ENCODE data around the gene POLR2C.

The POLR2C gene

DNA sequence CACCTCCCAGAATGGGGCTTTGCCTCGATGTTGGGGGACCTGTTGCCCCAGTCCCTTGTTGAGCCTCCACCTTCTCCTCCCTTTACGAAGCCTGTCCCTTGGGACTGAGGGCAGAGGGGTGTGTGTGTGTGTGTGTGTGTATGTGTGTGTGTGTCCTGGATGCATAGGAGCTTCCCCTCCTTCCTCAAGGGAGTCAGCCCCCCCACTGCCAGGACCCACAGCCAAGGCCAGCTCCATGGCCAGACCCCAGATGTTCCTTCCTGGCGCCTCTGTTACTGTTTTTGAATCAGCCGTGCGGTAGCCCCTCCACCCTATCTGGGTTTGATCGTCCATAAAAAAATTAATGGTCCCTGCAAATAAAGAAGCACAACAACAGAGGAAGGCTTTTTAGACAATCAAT is 41.5 kb downstream of the POLR2C start:
- no peak for DNase-seq (ENCODE audit: low spot score)

DNA sequence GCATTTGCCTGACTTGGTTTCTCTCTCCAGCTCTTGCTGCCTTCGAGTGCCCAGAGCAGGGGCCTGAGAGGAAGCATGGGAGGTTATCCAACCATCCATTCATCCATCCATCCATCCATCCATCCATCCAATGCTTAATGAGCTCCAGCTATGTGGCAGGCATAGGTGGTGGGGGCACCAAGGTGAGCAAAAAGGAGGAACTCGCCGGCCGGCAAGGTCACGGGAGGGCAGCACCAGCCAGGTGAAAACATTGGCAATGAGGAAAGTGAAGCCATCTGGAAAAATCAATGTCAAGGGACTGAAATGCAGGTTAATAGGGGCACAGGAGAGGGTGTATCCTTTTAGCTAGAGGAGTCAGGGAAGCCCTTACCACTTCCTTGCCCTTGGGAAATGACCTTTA is 42.0 kb downstream of the POLR2C start:
- DNase-seq (ENCODE audit: low spot score), result no peak

DNA sequence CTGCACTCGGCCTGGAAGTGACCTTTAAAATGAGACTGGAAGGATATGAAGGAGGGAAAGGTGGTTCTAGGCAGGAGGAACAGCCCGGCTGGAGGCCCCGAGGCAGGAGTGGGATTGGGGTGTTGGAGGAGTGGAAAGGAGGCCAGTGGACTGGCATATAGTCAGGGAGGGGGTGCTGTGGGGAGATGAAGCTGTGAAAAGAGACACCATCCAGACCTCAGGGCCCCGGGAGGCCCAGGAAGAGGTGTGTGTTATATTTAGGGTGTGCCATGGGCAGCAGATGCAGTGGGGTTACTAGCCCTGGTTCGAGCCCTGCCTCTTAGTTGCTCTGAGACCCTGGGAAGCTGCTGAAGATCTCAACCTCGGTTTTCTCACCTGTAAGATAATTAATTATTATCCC is 42.7 kb downstream of the POLR2C start:
- DNase-seq (ENCODE audit: low spot score), result no peak

DNA sequence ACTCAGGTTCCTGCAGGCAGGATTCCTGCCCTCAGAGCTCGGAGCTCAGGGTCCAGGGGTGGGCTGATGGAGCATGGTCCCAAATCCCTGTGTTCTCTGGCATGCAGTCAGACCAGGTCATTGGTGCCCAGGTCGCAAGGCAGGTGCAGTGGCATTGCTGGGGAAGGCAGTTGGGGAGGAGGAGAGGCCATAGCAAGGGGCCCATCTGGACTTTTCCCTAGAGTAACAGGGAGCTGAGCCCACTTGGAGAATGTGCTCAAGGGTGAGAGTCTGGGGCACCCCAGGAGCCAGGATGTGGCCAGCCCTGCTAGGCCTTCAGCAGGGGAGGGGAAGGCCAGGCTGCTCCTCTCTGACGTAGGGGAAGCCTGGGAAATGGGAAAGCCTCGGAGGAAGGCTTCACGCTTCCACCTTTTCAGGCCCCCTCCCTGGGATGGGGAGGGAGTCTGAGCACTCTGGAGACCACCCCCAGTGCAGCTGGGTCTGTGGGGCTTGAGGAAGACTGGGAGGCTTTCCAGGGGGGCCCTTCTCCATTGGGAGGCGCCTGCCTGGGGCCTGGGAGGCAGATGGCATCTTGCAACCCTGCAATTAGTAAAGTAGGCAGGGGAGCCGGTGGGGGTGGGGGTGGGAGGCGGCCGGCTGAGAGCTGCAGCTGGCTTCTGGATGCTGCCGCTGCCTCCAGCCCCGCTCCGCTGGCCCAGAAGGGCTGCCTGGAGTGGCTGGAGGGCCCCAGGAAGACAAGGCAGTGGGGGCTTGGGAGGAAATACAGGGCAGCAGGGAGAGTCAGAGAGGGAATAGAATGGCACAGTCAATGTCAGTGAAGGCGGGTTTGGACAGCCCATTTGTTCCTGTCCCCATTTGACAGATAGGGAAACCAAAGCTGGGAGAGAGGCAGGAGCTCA is 44.9 kb downstream of the POLR2C start:
- no peak for DNase-seq (ENCODE audit: low spot score)

DNA sequence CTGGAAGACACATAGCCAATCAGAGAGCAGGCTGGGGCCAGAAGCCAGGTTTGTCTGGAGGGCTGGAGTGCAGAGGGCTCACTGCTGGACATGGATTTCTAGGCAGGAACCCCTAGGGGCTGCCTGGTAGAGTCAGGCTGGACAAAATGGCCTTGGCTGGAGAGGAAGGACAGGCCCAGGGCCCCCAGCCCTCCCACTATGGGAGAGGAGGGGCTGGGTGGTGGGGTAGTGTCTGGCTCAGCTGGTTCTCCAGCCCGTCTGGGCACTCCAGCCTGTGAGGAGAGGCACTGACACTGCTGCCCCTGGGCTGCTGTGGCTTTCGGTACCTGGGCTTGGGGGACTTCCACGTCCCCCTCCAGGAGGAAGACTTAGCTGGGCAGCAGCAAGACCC is 45.6 kb downstream of the POLR2C start:
- no peak for DNase-seq (ENCODE audit: low spot score)

DNA sequence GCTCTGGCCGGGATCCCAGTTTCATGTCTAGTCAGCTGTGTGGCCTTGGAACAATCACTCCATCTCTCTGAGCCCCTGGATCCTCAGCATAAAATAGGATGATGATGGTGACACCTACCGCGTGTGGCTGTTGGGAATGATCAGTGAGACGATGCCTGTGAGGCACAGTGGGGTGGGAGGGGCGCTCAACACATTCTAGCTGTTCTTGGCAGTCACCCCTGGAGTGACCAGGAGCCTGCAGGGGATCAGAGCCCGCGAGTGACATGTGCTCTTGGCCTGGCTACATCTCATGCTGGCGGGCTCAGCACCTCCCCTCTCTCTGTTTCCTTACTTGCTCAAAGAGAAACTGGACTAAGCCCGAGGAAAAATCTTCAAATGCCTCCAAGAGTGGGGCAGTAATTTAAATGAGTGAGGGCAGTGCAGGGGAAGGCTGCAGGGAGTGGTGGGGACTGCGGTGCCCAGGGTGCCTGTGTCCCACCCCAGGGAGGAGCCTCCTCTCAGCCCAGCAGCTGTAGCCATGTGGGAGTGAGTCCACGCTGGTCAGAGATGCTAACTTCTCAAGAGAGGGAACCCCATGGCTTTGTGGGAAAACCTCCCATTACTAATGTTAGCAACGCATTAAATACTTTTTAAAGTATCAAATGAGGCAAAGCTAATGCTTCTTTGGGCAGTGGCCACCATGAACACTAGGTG is 46.9 kb downstream of the POLR2C start:
- no peak for DNase-seq (ENCODE audit: low spot score)

DNA sequence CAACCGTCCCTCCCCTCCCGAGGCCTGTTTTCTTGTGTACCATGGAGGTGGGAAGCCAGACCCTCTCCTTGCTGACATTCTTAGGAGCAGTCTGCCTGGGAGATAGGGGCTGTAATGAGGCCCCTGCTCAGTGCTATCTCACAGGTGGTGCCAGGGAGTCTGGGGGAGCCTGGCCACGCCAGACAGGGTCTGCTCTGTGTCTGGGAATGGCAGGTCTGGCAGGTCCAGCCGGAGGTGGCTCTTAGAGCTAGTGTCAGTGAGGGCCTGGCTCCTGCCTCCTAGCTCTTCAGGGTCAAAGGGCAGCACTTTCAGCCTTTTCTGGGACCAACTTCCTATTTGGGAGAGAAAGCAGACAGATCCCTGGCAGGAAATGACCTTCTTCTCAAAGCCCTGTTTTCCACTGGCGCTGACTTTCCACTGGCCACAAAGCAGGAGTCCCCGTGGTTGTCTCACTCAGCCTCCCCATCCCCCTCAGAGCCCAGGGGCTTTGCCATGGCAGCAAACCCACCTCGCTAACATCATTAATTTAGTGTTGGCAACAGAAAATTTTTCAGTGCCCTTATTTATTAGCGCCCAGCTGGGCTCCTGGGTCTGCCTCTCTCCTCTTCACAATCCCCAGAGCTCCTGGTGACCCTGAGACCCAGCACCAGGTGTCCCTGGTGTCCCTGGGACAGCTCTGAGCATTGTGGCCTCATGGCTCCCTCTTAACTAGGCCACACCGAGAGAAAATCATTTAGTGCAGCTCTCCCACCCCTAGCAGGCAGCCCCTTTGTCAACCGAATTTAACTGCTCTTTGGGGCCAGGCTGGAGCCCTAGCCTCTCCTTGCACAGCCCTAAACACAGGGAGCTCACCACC is 47.8 kb downstream of the POLR2C start:
- no peak for DNase-seq (ENCODE audit: low spot score)

DNA sequence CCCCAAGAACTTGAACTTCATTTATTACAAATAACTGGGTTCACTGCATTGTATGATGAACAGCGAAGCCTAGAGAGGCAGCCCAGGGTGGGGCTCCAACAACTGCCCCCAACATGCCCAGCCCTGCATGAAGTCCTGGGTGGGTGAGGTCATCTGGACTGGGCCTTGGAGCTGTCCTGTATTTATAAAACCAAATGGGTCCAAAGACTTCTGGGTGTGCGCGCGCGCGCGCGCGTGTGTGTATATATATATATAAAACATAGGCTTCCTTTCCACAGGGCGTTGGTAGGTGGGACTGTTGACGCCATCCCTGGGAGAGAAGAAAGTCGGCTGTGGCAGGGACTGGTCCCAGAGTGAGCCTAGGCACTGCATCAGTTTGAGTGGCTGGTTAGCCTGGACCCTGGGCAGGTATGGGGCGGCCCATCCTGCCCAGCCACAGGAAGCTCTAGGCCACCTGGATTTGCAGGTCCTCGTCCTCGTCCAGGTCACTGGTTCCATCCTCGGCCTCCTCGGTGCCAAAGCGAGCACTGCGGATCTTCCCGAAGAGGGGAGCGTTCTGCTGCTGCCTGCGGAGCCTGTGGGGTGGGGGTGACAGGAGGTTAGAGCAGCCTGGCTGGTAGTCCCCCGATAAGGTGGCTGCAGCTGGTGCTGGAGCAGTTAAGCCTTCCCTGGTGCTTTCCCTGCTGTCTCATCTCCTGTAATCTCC is 50.0 kb downstream of the POLR2C start:
- no peak for DNase-seq (ENCODE audit: low spot score)

DNA sequence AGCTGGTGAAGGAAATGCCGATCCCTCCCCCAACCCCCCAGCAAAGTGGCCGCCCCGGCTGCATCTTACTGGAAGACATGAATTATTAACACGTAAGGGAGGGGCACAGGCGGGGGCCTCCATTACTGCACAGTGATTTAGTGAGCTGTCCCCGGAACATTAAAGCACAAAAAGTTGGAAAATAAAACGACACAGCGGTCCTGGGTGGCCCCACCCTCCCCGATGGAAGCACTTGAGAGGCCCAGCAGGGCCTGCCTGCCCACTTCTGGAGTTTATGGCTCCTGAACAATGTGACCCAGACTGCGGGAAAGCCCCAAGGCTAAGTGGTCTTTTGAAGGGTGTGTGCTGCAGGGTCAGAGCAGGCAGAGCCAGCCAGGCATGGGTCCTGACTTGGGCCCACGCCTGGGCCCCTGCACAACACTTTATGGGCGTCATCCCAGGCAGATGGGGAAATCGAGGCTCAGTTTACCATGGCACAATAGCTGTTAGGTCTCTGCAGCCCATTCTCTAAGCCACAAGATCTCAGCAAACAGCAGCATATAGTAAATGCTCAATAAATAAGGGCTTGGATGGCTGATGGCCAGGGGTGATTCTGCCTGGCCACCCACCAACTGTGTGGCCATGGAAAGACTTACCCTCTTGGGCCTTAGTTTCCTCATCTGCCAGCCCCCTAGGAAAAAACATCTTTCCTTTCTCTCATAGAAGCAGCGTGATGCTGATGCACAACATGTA is 51.1 kb downstream of the POLR2C start:
- no peak for DNase-seq (ENCODE audit: low spot score)

DNA sequence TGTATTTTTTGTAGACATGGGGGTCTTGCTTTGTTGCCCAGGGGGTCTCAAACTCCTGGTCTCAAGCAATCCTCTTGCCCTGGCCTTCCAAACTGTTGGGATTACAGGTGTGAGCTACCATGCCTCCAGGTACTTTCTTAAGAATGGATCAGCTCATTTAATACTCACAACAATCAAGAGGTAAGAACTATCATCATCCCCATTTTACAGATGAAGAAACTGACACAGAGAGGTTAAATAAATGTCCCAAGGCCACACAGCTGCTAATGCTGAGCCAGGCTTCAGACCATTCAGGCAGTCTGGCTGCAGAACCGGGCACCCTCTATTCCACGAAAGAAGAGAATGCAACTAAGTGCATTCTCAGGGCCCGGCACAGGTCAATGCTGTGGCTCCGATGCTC is 51.9 kb downstream of the POLR2C start:
- no peak for DNase-seq (ENCODE audit: low spot score)

DNA sequence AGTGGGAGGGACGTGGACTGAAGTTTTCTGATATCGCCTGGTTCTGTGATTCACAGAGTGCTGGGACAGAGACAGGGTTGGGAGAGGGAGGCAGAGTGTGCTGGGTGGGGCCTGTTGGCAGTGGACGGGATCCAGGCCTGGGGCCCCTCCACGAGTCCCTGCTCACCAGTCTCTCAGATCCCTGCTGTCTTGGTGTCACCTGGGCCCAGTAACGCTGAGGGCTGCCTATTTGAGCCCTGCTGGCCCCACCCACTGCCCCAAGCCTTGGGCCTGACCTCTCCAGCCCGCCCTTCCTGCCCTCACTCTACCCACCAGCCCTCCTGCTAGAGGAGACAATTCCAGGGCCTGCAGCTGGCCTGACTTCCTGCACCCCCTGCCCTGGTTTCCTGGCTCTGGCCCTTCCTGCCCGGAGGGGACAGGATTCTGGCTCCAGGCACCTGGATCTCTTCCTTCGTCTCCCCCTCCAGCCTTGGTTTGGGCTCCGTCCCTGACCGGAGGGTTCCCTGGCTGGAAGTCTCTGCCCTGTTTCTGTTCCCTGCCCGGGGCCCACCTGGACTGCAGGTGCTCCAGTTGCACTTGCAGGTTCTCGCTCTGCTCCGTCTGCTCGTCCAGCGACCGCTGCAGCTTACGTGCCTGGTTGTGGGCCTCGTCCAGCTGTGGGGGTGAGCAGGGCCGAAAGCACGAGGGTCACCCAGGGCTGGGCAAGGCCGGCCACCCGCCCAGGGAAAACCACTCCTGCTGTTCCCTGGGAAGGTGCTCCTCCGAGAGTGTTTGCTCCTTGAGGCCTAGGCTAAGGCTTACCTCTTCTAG is 52.5 kb downstream of the POLR2C start:
- DNase-seq (ENCODE audit: low spot score), result no peak

DNA sequence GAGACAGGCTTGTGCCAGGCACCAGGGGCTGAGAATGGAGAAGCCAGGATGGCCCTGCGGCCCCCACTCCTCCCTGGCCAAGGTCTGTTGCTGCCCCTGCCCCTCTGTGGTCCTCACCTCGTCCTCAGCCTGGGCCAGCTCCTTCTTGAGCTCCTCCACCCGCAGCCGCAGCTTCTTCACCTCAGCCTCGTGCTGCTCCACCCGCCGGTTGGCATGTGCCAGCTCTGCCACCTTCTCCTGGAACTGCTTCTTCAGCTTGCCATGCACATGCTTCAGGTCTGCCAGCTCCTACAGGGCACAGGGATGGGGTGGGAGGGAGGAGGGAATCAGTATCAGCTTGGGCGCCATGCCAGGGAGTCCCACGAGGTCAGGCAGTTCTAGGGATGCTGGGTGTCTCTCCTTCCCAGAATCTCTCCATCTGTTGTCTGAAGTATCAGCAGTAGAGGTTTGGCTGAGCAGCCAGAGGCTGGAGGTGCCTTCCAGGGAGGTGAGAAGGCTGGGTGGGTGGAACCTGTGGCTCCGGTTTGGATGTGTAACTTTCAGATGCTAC is 53.8 kb downstream of the POLR2C start:
- DNase-seq (ENCODE audit: low spot score), result no peak

DNA sequence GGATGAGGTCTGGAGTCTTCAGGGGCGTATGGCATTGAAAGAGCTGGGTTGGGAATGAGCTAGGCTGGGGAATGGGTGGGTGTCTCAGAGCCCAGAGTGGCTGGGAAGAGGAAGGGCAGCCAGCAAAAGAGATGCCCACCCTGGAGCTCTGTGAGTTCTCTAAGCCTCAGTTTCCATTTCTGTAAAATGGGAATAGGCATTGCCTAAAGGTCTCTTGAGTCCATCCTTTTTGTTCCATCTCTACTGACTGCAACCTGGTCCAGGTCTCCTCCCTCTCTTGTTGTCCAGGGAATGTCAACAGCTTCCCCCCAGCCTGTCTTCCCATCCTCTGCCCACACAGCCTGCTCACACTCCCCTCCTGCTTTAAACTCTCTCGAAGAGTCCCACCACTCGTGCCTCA is 54.3 kb downstream of the POLR2C start:
- DNase-seq (ENCODE audit: low spot score), result no peak

DNA sequence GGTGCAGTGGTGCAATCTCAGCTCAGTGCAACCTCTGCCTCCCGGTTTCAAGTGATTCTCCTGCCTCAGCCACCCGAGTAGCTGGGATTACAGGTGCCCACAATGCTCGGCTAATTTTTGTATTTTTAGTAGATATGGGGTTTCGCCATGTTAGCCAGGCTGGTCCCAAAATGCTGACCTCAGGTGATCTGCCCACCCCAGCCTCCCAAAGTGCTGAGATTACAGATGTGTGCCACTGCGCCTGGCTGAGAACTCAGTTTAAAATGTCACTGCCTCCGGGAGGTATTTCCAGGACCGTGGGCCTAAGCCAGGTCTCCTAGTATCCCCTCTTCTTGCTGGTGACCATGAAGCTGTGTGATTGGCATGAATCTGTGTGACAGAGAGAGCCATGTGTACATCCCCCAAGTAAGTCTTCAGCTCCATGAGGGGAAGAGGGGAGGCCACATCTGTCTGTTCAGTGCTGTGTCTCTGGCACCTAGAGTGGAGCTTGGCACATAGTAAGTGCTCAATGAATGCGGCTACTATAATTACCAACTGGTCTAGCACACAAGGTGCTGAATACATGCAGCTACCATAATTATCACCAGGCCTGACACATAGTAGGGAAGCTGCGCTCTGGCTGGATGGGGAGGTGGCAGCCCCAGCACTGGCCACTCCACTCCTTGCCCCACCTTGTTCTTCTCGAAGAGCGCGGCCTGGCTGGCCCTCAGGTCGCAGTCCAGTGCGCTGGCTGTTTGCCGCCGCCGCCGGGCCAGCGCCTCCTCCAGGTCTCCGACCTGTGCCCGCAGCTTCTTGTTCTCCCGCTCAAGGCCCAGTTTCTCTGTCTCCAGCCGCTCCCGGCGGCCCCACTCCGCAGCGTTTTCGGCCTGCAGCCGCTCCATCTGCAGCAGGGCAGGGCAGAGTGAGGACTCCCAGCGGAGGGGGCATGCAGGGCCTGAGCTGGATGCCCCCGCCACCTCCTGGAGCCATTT is 55.2 kb downstream of the POLR2C start:
- DNase-seq (ENCODE audit: low spot score), result no peak

DNA sequence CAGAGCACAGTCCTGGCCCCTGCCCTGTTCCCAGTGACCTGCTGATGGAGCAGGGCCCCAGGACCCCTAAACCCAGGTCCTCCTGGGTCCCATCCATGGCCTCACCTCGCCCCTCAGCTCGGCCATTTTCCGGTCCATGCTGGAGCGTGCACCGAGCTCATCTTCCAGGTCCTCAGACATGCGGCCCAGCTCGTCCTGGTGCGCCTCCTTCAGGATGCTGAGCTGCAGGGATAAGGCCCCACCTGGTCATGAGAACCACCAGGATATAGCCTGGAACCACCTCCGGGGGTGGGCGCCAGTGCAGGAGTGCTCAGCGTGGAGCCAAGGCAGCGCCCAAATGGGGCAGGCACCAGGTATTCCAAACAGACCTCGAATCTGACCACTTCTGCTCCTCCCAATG is 56.0 kb downstream of the POLR2C start:
- no peak for DNase-seq (ENCODE audit: low spot score)

DNA sequence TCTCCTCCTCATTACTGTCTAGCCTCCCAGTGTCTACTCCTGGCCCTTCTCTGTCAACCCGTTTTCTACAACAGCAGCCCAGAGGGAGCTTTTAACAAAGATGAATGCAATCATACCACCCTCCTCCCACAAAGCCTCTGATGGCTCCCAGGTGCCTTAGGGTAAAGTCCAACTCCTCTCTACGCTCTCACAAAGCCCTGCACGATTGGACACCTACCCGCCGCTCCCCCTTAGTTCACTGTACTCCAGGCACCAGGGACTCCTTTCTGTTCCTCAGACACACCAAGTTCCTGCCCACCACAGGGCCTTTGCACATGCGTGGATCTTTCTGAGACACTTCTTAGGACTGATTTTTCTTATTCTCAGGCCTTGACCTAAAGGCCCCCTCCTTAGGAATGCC is 56.4 kb downstream of the POLR2C start:
- no peak for DNase-seq (ENCODE audit: low spot score)

DNA sequence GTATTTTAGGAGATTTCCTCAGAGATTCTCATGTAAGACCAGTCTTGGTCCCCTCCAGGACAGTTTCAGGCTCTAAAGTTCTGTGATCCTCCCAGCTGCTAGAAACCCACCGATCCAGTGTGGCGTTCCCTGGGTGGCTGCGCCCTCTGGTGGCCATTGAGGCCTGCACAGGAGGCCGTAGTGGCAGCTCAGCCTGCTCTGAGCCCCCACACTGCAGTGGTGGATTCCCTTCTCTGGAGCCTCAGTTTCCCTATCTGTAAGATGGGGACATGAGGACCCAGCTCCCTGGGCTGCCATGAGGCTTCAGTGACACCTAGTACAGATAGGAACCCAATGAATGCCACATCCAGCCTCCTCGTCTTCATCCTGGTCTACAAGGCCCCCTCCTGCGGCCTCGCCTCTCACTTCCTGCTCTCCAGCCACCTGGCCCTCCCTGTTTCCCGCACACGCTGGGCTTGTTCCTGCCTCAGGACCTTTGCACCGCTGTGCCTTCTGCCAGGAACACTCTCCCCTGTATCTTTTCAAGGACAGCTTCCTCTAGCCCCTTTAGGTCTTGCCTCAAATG is 57.4 kb downstream of the POLR2C start:
- peak; percentile 80 for DNase-seq (ENCODE audit: low spot score)

Data from activated CD4-positive, alpha-beta T cell treated with anti-CD3 and anti-CD28 coated beads, Interleukin-2, Interleukin-4, amounts not matched to agents 100 ng/mL and 50 ng/mL, durations not matched to agents 16 hours and 8 hours (primary cell).